ENCODE results near the gene NGEF.
"Not testable (repeated sequence)": the region's sequence is repeated elsewhere in the genome, so short reads cannot be mapped to it uniquely, and the experiment has no call there.

NGEF gene

GRCh38 chr2:232863996-232864395, 149.1 kb downstream of the NGEF start:
- no peak for DNase-seq

- no peak for DNase-seq
Measured at GRCh38 chr2:232861353-232861752, 151.7 kb downstream of the NGEF start.

GRCh38 chr2:232860593-232861241, 152.3 kb downstream of the NGEF start:
- DNase-seq, result peak; percentile 16

GRCh38 chr2:232859385-232859916, 153.6 kb downstream of the NGEF start:
- no peak for DNase-seq

- peak; percentile 73 for DNase-seq
Measured at GRCh38 chr2:232857158-232857563, 155.9 kb downstream of the NGEF start.

- peak; percentile 37 for DNase-seq
Measured at GRCh38 chr2:232854082-232854481, 159.0 kb downstream of the NGEF start.

GRCh38 chr2:232852676-232853075, 160.4 kb downstream of the NGEF start:
- DNase-seq, result no peak

- not testable (repeated sequence) for DNase-seq
Measured at GRCh38 chr2:232852081-232852480, 161.0 kb downstream of the NGEF start.

GRCh38 chr2:232850039-232850438, 163.0 kb downstream of the NGEF start:
- DNase-seq, result no peak

GRCh38 chr2:232846055-232846454, 167.0 kb downstream of the NGEF start:
- DNase-seq, result no peak

GRCh38 chr2:232843834-232844233, 169.2 kb downstream of the NGEF start:
- DNase-seq, result no peak

GRCh38 chr2:232842689-232843088, 170.4 kb downstream of the NGEF start:
- no peak for DNase-seq

- DNase-seq, result no peak
Measured at GRCh38 chr2:232839411-232840079, 173.5 kb downstream of the NGEF start.

- DNase-seq, result peak; percentile 40
Measured at GRCh38 chr2:232838406-232838874, 174.6 kb downstream of the NGEF start.

GRCh38 chr2:232836934-232837333, 176.1 kb downstream of the NGEF start:
- no peak for DNase-seq

- no peak for DNase-seq
Measured at GRCh38 chr2:232835687-232836208, 177.3 kb downstream of the NGEF start.

- DNase-seq, result no peak
Measured at GRCh38 chr2:232833830-232834229, 179.2 kb downstream of the NGEF start.

GRCh38 chr2:232831496-232831895, 181.6 kb downstream of the NGEF start:
- peak; percentile 72 for DNase-seq

- DNase-seq, result no peak
Measured at GRCh38 chr2:232829988-232830387, 183.1 kb downstream of the NGEF start.
